ENCODE results near the gene AP1G1. TPM values are rescaled to one million over a fixed set of nuclear protein-coding genes. Genes with fewer than 3 reads are reported as not detected.
A peak's percentile ranks its signal among the peaks of the same experiment; 100 is the strongest.

Gene AP1G1
- total RNA-seq, 4 donors from 2014 or later = 43.7 to 66.2 (median 57.1) TPM

DNA sequence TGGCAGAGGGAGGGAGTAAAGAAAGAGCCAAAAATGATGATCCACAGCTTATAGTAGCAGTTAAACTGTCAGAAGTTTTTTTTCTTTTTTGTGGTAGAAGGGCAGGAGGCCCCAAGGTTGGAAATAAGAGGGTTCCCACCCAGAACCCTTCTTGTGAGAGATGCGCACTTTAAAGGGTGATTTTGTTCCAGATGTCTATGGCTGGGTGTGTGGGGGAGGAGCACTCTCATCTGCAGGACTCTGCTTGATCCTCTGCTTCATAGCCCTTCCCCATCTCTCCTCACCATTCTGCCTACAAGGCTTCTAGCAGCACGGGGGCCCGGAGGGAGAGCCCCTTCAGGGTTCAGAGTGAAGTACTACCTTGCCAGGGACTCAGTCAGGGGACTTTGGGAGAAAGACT, 43.5 kb upstream of the AP1G1 start:
- H3K4me1 ChIP-seq = peaks cover 0 to 21% (median 2%) of the 10 kb centered on the region in 3 donors
- no peaks in the 10 kb centered on the region for H3K27me3 ChIP-seq
- WGBS, 2 donors (ENCODE audit: low coverage in 1 of 2) = 89 to 100% methylated on average over 1 to 3 of the region's 3 CpGs
- ATAC-seq = no peak
- peaks cover 0 to 79% of the 10 kb centered on the region in 2 donors for H3K36me3 ChIP-seq
- no peaks in the 10 kb centered on the region for H3K9me3 ChIP-seq
- no peak overlapping the region for H3K27ac ChIP-seq
- no peak overlapping the region for H3K4me3 ChIP-seq
- no peak for TF ChIP-seq EP300 (IDR thresholded peaks at IDR 0.05)
- no peak for TF ChIP-seq POLR2A (IDR thresholded peaks at IDR 0.05)
- TF ChIP-seq POLR2AphosphoS5 (IDR thresholded peaks at IDR 0.05) = no peak
- TF ChIP-seq, protein P1, sequence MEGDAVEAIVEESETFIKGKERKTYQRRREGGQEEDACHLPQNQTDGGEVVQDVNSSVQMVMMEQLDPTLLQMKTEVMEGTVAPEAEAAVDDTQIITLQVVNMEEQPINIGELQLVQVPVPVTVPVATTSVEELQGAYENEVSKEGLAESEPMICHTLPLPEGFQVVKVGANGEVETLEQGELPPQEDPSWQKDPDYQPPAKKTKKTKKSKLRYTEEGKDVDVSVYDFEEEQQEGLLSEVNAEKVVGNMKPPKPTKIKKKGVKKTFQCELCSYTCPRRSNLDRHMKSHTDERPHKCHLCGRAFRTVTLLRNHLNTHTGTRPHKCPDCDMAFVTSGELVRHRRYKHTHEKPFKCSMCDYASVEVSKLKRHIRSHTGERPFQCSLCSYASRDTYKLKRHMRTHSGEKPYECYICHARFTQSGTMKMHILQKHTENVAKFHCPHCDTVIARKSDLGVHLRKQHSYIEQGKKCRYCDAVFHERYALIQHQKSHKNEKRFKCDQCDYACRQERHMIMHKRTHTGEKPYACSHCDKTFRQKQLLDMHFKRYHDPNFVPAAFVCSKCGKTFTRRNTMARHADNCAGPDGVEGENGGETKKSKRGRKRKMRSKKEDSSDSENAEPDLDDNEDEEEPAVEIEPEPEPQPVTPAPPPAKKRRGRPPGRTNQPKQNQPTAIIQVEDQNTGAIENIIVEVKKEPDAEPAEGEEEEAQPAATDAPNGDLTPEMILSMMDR (IDR thresholded peaks at IDR 0.05) = no peak

DNA sequence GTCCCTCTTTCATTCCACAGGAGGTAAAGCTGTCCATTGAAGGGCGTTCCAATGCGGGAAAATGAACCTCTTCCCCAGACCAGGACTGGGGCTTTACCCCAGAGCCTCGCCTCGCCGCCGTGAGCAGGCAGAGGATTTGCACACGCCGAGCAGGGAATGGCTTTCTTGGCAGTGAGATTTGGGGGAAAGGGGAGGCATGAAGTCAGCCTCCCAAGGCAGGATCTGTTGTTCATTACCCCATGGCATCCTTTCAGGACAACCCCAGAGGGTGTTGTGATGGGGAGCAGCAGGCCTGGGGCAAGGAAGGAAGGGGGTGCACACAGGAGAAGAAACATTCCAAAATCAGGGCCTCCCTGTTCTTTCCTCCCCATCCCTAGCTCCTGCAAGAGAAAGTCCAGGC, 43.1 kb upstream of the AP1G1 start:
- WGBS, 2 donors (ENCODE audit: low coverage in 1 of 2) = no CpG with 5 or more reads among the region's 8 CpGs
- Histone ChIP-seq H3K27ac (no peak overlapping the region), H3K27me3 (no peaks in the 10 kb centered on the region), H3K9me3 (no peaks in the 10 kb centered on the region), H3K4me1 (peaks cover 0 to 25% (median 6%) of the 10 kb centered on the region in 3 donors), H3K36me3 (peaks cover 0 to 79% of the 10 kb centered on the region in 2 donors), H3K4me3 (no peak overlapping the region)
- TF ChIP-seq EP300 (IDR thresholded peaks at IDR 0.05) = no peak
- TF ChIP-seq, protein P1 (IDR thresholded peaks at IDR 0.05) = no peak
- no peak for TF ChIP-seq POLR2AphosphoS5 (IDR thresholded peaks at IDR 0.05)
- TF ChIP-seq POLR2A (IDR thresholded peaks at IDR 0.05) = no peak
- no peak for ATAC-seq

DNA sequence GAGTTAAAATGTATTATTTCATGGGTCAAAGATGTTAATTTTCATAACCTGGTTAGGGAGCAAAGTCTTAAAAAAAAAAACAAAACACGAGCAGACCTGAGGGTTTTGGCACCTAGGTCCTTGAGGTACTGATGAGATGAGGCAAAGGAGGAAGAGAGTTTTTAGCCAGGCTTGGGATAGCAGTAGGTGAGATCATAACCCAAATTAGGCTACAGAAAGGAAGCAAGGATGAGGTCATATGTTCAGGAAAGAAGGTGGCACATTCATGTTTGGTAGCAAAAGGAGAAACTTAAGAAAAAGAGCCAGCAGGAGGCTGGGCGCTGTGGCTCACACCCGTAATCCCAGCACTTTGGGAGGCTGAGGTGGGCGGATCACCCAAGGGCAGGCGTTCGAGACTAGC, 40.0 kb upstream of the AP1G1 start:
- TF ChIP-seq, protein P1 (IDR thresholded peaks at IDR 0.05) = no peak
- no peak for TF ChIP-seq EP300 (IDR thresholded peaks at IDR 0.05)
- no peak for TF ChIP-seq POLR2AphosphoS5 (IDR thresholded peaks at IDR 0.05)
- no peak for TF ChIP-seq POLR2A (IDR thresholded peaks at IDR 0.05)
- no peaks in the 10 kb centered on the region for H3K9me3 ChIP-seq
- 83 to 92% methylated on average over 4 of the region's 6 CpGs for WGBS, 2 donors (ENCODE audit: low coverage in 1 of 2)

DNA sequence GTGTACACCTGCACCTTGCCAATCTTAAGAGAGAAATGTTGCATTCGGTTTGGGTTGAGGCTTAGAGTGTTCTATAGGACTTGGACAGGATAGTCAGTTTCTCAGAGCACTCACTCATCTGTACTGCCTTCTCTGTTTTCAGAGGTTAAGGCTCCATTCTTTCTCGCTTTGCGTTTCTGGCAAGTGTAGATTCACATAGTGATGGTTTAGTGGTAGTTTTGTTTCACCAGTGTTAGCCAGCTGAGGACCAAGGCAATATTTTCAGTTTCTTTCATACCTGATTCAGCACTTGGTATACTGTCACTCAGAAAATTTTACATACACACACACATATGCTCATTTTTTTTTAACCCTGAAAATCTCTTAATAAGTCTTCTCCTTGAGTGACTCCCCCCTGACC, 38.5 kb upstream of the AP1G1 start:
- ATAC-seq = no peak
- 40 to 42% methylated on average over 3 of the region's 3 CpGs for WGBS, 2 donors (ENCODE audit: low coverage in 1 of 2)
- TF ChIP-seq POLR2A (IDR thresholded peaks at IDR 0.05) (no peak), POLR2AphosphoS5 (IDR thresholded peaks at IDR 0.05) (no peak), EP300 (IDR thresholded peaks at IDR 0.05) (no peak)
- TF ChIP-seq, protein P1 (IDR thresholded peaks at IDR 0.05) = no peak
- H3K27ac ChIP-seq = peak overlapping the region in 1 of 4 donors; percentile 93
- H3K27me3 ChIP-seq = no peaks in the 10 kb centered on the region
- peaks cover 0 to 31% (median 8%) of the 10 kb centered on the region in 3 donors for H3K4me1 ChIP-seq
- peaks cover 0 to 44% of the 10 kb centered on the region in 2 donors for H3K36me3 ChIP-seq
- H3K9me3 ChIP-seq = no peaks in the 10 kb centered on the region
- H3K4me3 ChIP-seq = peak overlapping the region; percentile 80 to 87

More for the DNA sequence above, 40.0 kb upstream of the AP1G1 start:
- peaks cover 0 to 59% of the 10 kb centered on the region in 2 donors for H3K36me3 ChIP-seq
- no peak overlapping the region for H3K27ac ChIP-seq
- no peaks in the 10 kb centered on the region for H3K27me3 ChIP-seq
- H3K4me3 ChIP-seq = no peak overlapping the region
- ATAC-seq = no peak
- H3K4me1 ChIP-seq = peaks cover 0 to 34% (median 8%) of the 10 kb centered on the region in 3 donors

DNA sequence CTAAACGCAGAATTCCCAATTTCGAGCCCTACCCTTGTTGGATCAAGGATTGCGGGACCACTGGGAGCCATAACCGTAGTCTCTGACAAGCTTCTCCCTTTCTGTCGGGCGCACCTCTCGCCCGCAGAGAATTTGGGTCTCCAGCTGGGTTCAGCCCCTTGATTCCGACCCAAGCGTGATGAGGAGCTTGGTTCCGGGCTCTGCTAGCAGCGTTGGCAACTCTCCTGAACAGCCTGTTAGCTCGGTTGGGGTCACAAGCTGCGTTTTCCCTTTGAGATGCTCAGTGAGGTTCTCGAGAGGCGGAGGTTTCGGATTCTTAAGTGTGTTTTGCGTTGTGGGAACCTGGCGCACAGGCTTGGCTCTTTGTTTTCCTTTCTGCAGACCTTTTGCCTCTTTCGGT, 37.8 kb upstream of the AP1G1 start:
- Histone ChIP-seq H3K4me1 (peaks cover 0 to 30% (median 8%) of the 10 kb centered on the region in 3 donors), H3K27ac (peak overlapping the region; percentile 64 to 93 (median 92)), H3K27me3 (no peaks in the 10 kb centered on the region), H3K4me3 (peak overlapping the region; percentile 80 to 87), H3K9me3 (no peaks in the 10 kb centered on the region), H3K36me3 (peaks cover 0 to 37% of the 10 kb centered on the region in 2 donors)
- TF ChIP-seq, protein P1 (IDR thresholded peaks at IDR 0.05) = no peak
- TF ChIP-seq POLR2AphosphoS5 (IDR thresholded peaks at IDR 0.05) (no peak), POLR2A (IDR thresholded peaks at IDR 0.05) (no peak), EP300 (IDR thresholded peaks at IDR 0.05) (no peak)
- WGBS, 2 donors (ENCODE audit: low coverage in 1 of 2) = 0 to 2% methylated on average over 3 to 13 of the region's 20 CpGs
- no peak for ATAC-seq
